Measurements from ENCODE around the gene GPR65. TPM values are rescaled to one million over a fixed set of nuclear protein-coding genes. Genes with fewer than 3 reads are reported as not detected.

The GPR65 gene
- total and polyA plus RNA-seq, 10 of the 15 experiments (the other 5 are each of a cell fraction or from before 2014, with no cell fraction given) = 4.4 to 14.7 (median 9.4) TPM

DNA sequence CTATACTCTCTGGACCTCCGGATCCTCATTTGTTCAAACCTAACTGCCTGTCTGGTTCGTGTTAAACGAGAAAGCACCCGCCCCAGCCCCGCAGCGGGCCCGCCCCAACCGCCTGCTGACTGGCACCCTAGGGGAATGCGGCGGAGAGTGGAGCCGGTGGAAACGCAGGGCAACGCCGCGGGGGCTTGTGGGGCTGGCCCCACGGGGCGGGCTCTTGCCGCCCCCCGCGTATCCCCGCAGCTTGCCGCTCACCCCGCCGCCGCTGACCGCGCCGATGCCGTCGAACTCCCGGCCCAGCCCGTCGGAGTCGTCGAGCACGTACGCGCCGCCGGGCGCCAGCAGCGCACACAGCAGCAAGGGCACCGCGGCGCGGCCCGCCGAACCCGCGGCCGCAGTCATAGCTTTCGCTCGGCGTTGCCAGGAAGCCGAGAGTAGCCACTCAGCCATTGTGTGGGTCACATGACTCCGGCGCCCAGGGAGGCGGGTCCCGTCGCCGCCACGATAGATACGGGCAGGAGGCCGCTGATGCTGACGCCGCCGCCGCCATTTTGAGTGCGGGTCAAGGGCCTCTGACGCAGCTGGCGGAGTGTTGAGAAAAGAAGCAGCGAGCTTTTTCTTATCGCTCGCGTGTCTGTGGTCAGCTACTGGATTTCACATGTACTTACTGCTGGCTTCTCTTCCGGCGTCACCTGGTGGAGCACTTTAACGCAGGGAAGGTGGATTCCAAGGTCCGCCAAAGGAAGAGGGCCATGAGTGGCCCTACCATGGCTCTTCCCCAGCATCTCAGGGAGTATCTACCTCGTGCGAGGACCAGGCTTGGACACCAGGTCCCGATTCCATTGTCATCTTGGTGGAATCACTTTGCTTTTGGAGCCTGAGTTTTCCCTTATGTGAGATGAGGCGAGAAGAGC, 12.0 kb upstream of the GPR65 start, which contains the start of gene GALC:
TSS of gene GALC (minus strand) at position 465 of the 911 bp plus-strand sequence. CDS start at position 447, 18 bp downstream.
- FAIRE-seq = peak; percentile 69
- 0 out of 2 replicates have a peak, but pooled peaks have one; percentile 3 for TF ChIP-seq REST (IDR thresholded peaks at IDR 0.05; ENCODE audit: low read depth, low read length)
- TF ChIP-seq NR2C2 (IDR thresholded peaks at IDR 0.05; ENCODE audit: borderline replicate concordance, control insufficient read depth, insufficient read length, low read depth) = no peak
- peak; percentile 69 for TF ChIP-seq BCL11A (IDR thresholded peaks at IDR 0.05; ENCODE audit: low read depth, low read length)
- peak; percentile 90 for TF ChIP-seq USF1 (IDR thresholded peaks at IDR 0.05; ENCODE audit: borderline replicate concordance, extremely low read length, insufficient read depth, low read depth, low read length)
- no peak for TF ChIP-seq SMAD5 (IDR thresholded peaks at IDR 0.05; ENCODE audit: low read depth)
- peak; percentile 87 for TF ChIP-seq EED (IDR thresholded peaks at IDR 0.05; ENCODE audit: low read depth)
- no peak for TF ChIP-seq SUPT20H (IDR thresholded peaks at IDR 0.05; ENCODE audit: borderline replicate concordance, control insufficient read depth, low read depth, low read length)
- TF ChIP-seq IRF4 (IDR thresholded peaks at IDR 0.05; ENCODE audit: low read depth, low read length) = peak; percentile 49; the same call in 1 of the 2 replicates
- TF ChIP-seq FOS (IDR thresholded peaks at IDR 0.05; ENCODE audit: borderline replicate concordance, extremely low read depth, insufficient read length) = no peak
- peak; percentile 95 for TF ChIP-seq CREB1 (IDR thresholded peaks at IDR 0.05; ENCODE audit: low read depth)
- 0 out of 2 replicates have a peak, but pooled peaks have one; percentile 16 for TF ChIP-seq JUNB (IDR thresholded peaks at IDR 0.05)
- peak; percentile 76 for TF ChIP-seq KLF5 (IDR thresholded peaks at IDR 0.05; ENCODE audit: partially characterized antibody)
- TF ChIP-seq CBX3 (IDR thresholded peaks at IDR 0.05; ENCODE audit: borderline replicate concordance, low read depth) = no peak
- TF ChIP-seq NR2F1 (conservative IDR thresholded peaks at IDR 0.05) = peak; percentile 85

More for the DNA sequence above, 12.0 kb upstream of the GPR65 start, which contains the start of gene GALC:
- Histone ChIP-seq H3K27ac (ENCODE audit: control insufficient read depth, insufficient read depth) (peak within 1 kb of the TSS; percentile 84), H2AFZ (ENCODE audit: control insufficient read depth, low read depth, low read length) (peak within 1 kb of the TSS; percentile 88), H3K4me1 (ENCODE audit: control insufficient read depth, insufficient read depth, low read length) (peaks cover 26% of the 10 kb centered on the region), H3K9ac (ENCODE audit: control insufficient read depth, insufficient read depth, low read length) (peak within 1 kb of the TSS; percentile 82), H3K27me3 (replicated peaks in 1 of 2; ENCODE audit: control insufficient read depth in 2 of 2, insufficient read depth in 2 of 2, low read length in 1 of 2) (no peaks in the 10 kb centered on the region), H4K20me1 (ENCODE audit: control insufficient read depth, insufficient read depth) (no peaks in the 10 kb centered on the region), H3K4me3 (peak within 1 kb of the TSS; percentile 75), H3K4me2 (ENCODE audit: control insufficient read depth, insufficient read depth) (peak within 1 kb of the TSS; percentile 87), H3K79me2 (ENCODE audit: control insufficient read depth, insufficient read depth, low read length) (no peaks in the 10 kb centered on the region), H3K36me3 (ENCODE audit: control insufficient read depth in 2 of 2, insufficient read depth in 2 of 2, low read length in 1 of 2) (no peaks in the 10 kb centered on the region), H3K9me3 (replicated peaks; ENCODE audit: control insufficient read depth, insufficient read depth, low read length) (no peaks in the 10 kb centered on the region; the same call in 1 of the 3 replicates)
- ChIA-PET POLR2A (interaction anchor here (0.9 to 5.4 kb wide), 5 partner anchors 9 to 392 kb away, joined by 3 to 122 read pairs (median 4); partner anchors contain the start of genes GPR65 and SPATA7), CTCF (interaction anchor here (0.6 to 3.5 kb wide), 11 partner anchors 10 to 613 kb away, joined by 3 to 22 read pairs (median 3); partner anchors contain the start of gene GPR65), RAD21 (ENCODE audit: unreplicated experiment) (interaction anchor here (0.6 to 5.4 kb wide), 7 partner anchors 12 to 47 kb away, joined by 3 to 107 read pairs (median 3); partner anchors contain the start of gene GPR65), SMC1A (ENCODE audit: uncharacterized antibody, unreplicated experiment) (interaction anchor here (0.7 to 5.4 kb wide), 8 partner anchors 13 to 47 kb away, joined by 3 to 158 read pairs (median 4); partner anchors contain the start of gene GPR65)
- intact Hi-C loops (cut with micrococcal nuclease; ENCODE audit: unreplicated experiment) (loop anchor here (2.0 to 10.0 kb wide), 2 partner anchors 48 to 1962 kb away; partner anchors contain the start of genes EFCAB11 and TDP1), in situ Hi-C loops (cut with MboI) (no loop called here)
- ATAC-seq (peak; percentile 82), DNase-seq (ENCODE audit: low read depth, low spot score) (peak; percentile 62)
- BruUV-seq (replicated peaks) = no TSS peak
- WGBS (ENCODE audit: insufficient coverage, insufficient replicate concordance, low lambda C conversion rate, missing lambda C conversion rate) = under 1% methylated on average over 70 of the region's 83 CpGs

Measured in GM12878 (cell line).